Stimulated activated effector memory CD8-positive, alpha-beta T cell treated with anti-CD3 and anti-CD28 coated beads, Interleukin-12 subunit alpha, Interleukin-12 subunit beta, amount 100 ng/mL, for 72 hours (primary cell): ENCODE results near the gene ONECUT1.

Experiments used
- ATAC-seq: fragments of 150-1000 bp; cut with Tn5 transposase; 2 replicates; pipeline ENCODE4 v1.10.0; 2021
- DNase-seq, 2 donors: peaks; one replicate each; pipeline ENCODE4 v3.0.0; 2021 to 2022; ENCODE audit warnings: low spot score in 2 of 2
- H3K27ac Mint-ChIP-seq: one replicate; pipeline ENCODE4 v1.8.0; 2022; ENCODE audit warnings: mild to moderate bottlenecking, mixed read lengths
- H3K36me3 Mint-ChIP-seq: one replicate; pipeline ENCODE4 v1.8.0; 2022; ENCODE audit warnings: mild to moderate bottlenecking, mixed read lengths
- H3K4me1 Mint-ChIP-seq: one replicate; pipeline ENCODE4 v1.8.0; 2022; ENCODE audit warnings: mixed read lengths
- H3K4me3 Mint-ChIP-seq: one replicate; pipeline ENCODE4 v1.8.0; 2022; ENCODE audit warnings: mild to moderate bottlenecking, mixed read lengths
- H3K9me3 Mint-ChIP-seq: one replicate; pipeline ENCODE4 v1.8.0; 2022; ENCODE audit warnings: mixed read lengths

ONECUT1 gene

DNA sequence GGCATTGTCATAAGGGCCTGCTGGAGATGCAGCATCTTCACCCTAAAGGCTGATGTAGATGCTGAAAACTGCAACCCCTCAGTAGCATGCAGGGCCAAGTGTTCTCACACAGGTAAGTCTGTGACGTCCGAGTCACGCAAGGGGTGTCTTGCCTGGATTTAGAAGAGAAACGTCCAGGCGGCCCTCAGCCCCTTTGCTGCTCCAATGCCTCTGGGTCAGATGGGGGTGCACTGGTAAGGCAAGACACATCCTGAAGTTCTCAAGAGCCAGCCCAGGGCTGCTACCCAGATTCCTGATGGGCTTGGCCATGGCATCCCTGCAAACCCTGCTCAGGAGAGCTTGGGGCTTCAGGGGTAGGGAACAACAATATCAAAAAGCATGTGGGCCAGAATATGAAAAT is 25.4 kb downstream of the ONECUT1 start:
- H3K36me3 Mint-ChIP-seq, result no peaks in the 10 kb centered on the region
- DNase-seq (no peak), ATAC-seq (no peak)
- H3K9me3 Mint-ChIP-seq, result no peaks in the 10 kb centered on the region
- peaks cover 6% of the 10 kb centered on the region for H3K4me1 Mint-ChIP-seq
- no peak overlapping the region for H3K4me3 Mint-ChIP-seq
- H3K27ac Mint-ChIP-seq, result no peak overlapping the region

DNA sequence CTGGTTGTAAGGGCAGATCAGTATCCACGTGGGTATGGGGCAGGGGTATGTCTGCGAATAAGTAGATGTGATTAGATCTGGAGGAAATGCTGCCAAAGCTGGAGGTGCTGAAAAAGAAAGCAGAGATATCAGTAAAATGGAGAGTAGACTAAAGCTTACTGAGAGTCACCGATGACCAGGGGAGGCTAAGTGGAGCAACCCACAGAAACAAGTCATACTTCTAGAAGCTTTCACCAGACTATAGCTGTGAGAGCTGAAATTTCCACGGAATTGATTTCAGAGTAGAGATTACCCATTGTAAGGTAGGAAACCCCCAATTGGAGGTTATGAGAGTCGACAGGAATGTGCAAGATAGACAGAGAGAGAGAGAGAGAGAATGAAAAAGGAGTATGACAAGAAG is 27.5 kb downstream of the ONECUT1 start:
- Mint-ChIP-seq H3K4me1 (peaks cover 6% of the 10 kb centered on the region), H3K36me3 (no peaks in the 10 kb centered on the region), H3K27ac (no peak overlapping the region), H3K9me3 (no peaks in the 10 kb centered on the region), H3K4me3 (no peak overlapping the region)
- peak; percentile 49 for ATAC-seq
- no peak for DNase-seq

DNA sequence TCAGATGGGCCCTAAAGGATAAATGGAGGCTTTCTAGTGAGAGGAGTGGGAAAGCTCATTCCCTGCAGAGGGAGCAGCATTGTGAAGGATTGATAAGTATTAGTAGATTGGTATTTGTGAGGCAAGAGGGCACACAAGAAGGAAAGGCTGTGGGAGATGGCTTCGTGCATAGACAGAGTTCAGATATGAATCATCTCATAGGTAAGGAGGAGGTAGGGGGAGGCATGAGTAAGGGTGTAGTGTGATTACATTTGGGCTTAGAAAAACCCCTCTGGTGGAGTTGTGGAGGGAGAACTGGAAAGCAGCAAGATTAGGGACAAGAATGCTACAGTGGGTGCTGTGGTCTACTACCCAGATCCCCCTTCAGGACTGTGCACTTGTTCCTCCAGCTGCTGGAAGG is 29.6 kb downstream of the ONECUT1 start:
- ATAC-seq (peak; percentile 75), DNase-seq (no peak)
- Mint-ChIP-seq H3K4me3 (no peak overlapping the region), H3K9me3 (no peaks in the 10 kb centered on the region), H3K4me1 (peaks cover 6% of the 10 kb centered on the region), H3K27ac (no peak overlapping the region), H3K36me3 (no peaks in the 10 kb centered on the region)

DNA sequence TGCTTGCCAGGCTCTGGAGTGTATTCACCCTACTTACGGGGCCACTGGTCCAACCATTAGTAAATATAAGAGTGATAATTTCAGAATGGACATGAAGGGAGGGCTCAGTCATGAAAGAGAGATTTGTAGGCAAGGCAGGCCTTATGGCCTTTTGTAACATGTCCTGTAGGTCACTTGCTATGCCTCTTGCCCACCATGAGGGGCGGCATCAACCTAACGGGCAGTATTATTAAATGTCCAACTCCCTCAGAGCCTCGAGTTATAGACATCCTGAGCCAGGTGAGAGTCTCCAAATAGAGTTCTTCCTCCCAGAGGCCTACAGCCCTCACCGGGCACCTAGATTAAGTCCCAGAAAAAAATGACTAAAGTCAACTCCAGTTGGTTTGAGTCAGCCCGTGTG is 30.2 kb downstream of the ONECUT1 start:
- DNase-seq, result no peak
- H3K4me1 Mint-ChIP-seq, result peaks cover 6% of the 10 kb centered on the region
- no peaks in the 10 kb centered on the region for H3K36me3 Mint-ChIP-seq
- no peaks in the 10 kb centered on the region for H3K9me3 Mint-ChIP-seq
- H3K27ac Mint-ChIP-seq, result no peak overlapping the region
- no peak for ATAC-seq
- H3K4me3 Mint-ChIP-seq, result no peak overlapping the region

DNA sequence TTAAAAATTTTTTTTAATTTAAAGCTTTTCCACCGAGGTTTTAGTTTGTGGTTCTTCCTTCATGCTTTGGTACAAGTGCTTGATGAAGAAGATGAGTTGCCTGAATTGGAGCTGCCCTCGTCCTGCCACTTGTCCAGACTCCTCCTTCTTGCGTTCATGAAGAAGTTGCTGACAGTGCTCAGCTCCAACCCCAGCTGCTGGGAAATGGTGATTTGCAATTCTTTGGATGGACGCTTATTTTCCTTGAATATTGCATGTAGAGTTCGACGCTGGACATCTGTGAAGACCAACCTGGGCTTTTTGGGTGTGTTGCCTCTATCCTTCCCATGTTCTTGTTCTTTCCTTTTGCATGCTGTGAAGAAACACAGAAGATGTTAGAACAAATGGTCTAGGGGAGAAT is 32.6 kb downstream of the ONECUT1 start:
- Mint-ChIP-seq H3K4me3 (no peak overlapping the region), H3K27ac (no peak overlapping the region), H3K4me1 (peaks cover 6% of the 10 kb centered on the region), H3K9me3 (no peaks in the 10 kb centered on the region), H3K36me3 (no peaks in the 10 kb centered on the region)
- DNase-seq (no peak), ATAC-seq (no peak)

DNA sequence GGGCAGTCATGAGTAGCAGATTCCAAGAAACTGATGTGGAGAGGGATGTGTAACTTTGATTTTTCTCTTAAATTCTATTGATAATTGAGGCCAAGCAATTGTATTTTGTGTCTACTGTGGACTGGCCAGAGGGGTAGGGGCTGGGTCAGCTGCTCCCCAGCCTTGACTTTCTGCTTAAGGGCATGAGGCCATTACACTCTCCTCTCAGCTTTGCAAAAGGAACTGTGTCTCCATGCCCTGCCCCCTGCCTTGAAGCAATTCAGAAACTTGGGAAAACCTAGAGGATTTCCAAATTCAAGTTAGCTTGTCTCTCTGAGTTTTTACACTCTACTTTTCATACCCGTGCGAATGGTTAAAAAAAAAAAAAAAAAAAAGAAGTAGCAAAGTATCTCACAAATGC is 38.6 kb downstream of the ONECUT1 start:
- H3K27ac Mint-ChIP-seq, result no peak overlapping the region
- no peak for DNase-seq
- no peaks in the 10 kb centered on the region for H3K36me3 Mint-ChIP-seq
- ATAC-seq, result no peak
- H3K9me3 Mint-ChIP-seq, result no peaks in the 10 kb centered on the region
- H3K4me1 Mint-ChIP-seq, result no peaks in the 10 kb centered on the region
- no peak overlapping the region for H3K4me3 Mint-ChIP-seq

DNA sequence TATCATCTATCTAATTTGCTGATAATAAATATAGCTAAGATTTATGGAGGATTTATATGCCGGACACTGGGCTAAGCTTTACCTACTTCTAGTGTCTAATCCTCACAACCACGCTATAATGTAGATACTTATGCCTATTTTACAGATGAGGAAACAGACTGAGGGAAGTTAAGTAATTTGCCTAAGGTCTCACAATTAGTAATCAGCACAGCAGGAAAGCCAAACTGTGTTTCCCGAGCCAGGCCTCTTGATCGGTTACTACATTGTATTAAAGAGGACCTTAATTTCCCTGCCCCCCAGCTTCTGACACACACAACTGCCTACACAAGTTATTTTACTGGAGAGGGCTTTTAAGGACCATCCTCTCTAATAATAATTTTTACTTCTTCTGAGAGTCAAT is 40.9 kb downstream of the ONECUT1 start:
- ATAC-seq, result no peak
- Mint-ChIP-seq H3K27ac (no peak overlapping the region), H3K36me3 (no peaks in the 10 kb centered on the region), H3K4me3 (no peak overlapping the region), H3K4me1 (no peaks in the 10 kb centered on the region), H3K9me3 (no peaks in the 10 kb centered on the region)
- DNase-seq, result no peak

DNA sequence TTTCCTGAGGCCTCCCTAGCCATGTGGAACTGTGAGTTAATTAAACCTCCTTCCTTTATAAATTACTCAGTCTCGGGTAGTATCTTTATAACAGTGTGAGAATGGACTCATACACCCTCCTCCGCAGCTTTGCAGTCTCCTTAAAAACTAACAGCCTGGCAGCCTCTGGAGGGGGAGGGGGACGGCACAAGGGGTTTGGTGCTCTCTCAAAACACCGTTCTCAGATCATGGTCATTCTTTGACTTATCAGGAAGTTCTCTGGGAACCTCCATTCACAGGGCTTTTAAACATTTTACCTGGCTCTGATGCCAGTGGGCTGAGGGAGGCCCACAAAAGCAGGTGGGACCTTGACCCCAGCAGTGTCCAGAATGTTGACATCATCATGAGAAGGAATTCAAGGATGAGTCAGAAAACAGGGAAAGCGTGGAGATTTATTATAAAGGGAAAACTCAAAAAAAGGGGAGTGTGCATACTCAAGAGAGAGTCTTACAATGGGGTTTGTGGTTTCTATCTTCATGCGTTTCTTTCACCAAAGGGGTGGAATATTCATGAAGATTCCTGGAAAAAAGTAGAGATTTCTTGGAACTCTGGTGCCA is 43.9 kb downstream of the ONECUT1 start:
- Mint-ChIP-seq H3K9me3 (no peaks in the 10 kb centered on the region), H3K27ac (no peak overlapping the region), H3K4me3 (no peak overlapping the region), H3K36me3 (no peaks in the 10 kb centered on the region), H3K4me1 (no peaks in the 10 kb centered on the region)
- no peak for ATAC-seq
- DNase-seq, result no peak

DNA sequence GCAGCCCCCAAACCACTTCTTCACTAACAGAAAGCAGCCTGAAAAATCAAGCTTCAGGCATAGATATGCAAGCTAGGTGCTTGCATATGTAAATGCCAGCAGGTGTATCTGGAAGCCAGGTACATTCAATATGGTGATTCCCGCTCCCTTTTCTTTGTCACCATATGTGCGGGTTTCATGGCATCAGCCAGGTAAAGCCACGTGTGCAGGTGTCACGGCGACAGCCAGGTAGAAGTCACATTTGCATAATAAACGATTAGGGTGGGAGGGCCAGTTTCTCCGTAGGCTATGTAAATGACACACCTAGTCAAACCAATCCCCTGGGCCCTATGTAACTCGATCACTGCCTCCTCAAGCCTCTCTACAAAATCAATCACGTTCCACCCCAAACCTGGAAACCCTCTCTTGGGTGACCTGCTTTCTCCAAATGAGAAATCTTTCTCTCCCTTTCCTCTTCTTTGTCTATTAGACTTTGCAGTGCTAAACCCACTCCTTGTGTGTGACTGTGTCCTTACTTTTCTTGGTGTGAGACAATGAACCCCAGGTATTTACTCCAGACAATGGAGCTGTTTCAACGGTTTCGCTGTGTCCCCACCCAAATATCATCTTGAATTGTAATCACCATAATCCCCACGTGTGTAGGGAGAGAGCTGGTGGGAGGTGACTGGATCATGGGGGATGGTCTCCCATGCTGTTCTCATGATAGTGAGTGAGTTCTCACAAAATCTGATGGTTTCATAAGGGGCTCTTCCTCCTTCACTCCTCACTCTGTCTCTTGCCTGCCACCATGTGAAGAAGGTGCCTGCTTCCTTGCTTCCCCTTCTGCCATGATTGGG is 44.6 kb downstream of the ONECUT1 start:
- Mint-ChIP-seq H3K36me3 (no peaks in the 10 kb centered on the region), H3K27ac (no peak overlapping the region), H3K4me1 (no peaks in the 10 kb centered on the region), H3K4me3 (no peak overlapping the region), H3K9me3 (no peaks in the 10 kb centered on the region)
- DNase-seq, result no peak
- no peak for ATAC-seq

DNA sequence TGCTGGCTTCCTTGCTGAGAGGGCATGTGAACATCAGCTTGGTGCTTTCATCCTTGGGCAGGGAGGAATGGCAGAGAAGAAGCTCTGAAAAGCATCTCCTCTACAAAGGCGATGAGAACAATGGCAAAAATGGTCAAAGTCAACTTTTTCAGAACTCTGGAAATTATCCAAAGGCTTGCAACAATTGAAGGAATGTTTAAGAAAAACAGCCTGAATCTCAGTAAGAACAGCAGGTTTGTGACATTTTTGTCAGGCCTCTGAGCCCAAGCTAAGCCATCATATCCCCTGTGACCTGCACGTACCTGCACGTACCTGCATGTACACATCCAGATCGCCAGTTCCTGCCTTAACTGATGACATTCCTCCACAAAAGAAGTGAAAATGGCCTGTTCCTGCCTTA is 51.8 kb downstream of the ONECUT1 start:
- Mint-ChIP-seq H3K4me1 (peaks cover 6% of the 10 kb centered on the region), H3K36me3 (no peaks in the 10 kb centered on the region), H3K27ac (no peak overlapping the region), H3K4me3 (no peak overlapping the region), H3K9me3 (no peaks in the 10 kb centered on the region)
- ATAC-seq (no peak), DNase-seq (no peak)

DNA sequence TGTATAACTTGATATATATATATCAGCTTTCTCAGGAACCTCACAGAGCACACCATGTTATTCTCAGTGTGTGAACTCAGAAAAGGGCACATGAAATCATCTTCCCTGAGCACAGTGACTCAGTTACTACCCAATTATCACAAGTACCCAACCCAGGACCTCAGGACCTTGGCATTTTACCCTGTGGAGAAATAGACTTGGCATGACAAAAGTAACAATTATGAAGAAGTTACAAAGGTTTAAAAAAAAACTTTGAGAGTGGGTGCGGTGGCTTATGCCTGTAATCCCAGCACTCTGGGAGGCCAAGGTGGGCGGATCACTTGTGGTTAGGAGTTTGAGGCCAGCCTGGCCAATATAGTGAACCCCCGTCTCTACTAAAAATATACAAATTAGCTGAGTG is 52.4 kb downstream of the ONECUT1 start:
- no peaks in the 10 kb centered on the region for H3K9me3 Mint-ChIP-seq
- no peak for ATAC-seq
- no peak for DNase-seq
- H3K4me1 Mint-ChIP-seq, result peaks cover 6% of the 10 kb centered on the region
- no peak overlapping the region for H3K27ac Mint-ChIP-seq
- H3K4me3 Mint-ChIP-seq, result no peak overlapping the region
- no peaks in the 10 kb centered on the region for H3K36me3 Mint-ChIP-seq

DNA sequence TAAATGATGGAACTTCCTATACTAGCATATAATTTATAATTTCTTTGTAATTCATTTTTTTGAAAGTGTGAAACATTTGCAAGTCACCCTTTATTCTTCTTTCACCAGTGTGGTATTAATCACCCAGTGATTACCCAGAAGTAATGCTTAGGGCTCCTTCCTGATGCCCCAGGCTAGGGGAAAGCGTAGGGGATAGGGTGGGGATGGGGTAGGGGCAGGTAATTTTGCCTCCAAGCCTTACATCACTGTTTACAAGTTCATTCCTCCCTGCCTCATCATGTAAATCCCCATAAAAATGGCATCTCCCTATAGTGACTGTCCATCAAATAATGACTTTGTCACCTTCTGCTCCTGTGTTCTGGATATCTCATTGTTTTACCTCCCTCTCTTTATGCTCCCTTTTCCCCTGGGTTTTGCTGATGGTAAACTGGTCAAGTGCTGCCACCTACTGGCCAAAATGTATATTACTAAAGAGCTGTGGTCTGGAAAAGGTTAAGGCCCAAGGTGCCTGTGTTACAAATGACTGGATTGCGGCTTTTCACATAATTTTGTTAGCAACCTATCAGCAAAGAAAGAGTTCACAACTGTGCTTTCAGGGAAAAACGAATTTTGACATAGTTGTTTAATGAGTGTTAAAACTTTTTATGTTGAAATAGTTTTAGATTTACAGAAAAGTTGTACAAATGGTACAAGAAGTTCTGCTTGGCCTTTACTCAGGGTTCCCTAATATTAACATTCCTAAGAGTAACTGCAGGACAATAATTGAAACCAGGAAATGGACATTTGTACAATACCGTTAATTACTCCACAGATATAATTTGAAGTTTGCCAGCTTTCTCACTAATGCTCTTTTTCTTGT is 54.7 kb downstream of the ONECUT1 start:
- ATAC-seq, result peak; percentile 90
- H3K4me3 Mint-ChIP-seq, result no peak overlapping the region
- no peak overlapping the region for H3K27ac Mint-ChIP-seq

DNA sequence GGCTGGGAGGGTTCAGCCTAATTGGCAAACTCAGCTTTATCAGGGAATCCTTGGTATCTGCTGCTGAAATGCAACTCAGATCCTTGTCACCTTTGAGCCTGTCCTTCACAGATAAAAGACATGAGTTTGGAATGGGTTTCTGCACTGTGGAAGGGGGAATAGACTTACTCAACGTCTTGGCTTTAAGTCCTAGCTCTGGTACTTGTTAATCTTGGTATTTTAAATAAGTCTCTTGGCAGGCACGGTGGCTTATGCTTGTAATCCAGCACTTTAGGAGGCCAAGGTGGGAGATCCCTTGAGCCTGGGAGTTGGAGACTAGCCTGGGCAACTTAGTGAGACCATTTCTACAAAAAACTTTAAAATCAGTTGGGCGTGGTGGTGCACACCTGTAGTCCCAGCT is 55.8 kb downstream of the ONECUT1 start:
- H3K36me3 Mint-ChIP-seq, result no peaks in the 10 kb centered on the region
- DNase-seq, result no peak
- peaks cover 14% of the 10 kb centered on the region for H3K4me1 Mint-ChIP-seq

More for the DNA sequence above, 54.7 kb downstream of the ONECUT1 start:
- peaks cover 7% of the 10 kb centered on the region for H3K4me1 Mint-ChIP-seq
- H3K9me3 Mint-ChIP-seq, result no peaks in the 10 kb centered on the region
- peak; percentile 74 to 89 for DNase-seq
- H3K36me3 Mint-ChIP-seq, result no peaks in the 10 kb centered on the region

DNA sequence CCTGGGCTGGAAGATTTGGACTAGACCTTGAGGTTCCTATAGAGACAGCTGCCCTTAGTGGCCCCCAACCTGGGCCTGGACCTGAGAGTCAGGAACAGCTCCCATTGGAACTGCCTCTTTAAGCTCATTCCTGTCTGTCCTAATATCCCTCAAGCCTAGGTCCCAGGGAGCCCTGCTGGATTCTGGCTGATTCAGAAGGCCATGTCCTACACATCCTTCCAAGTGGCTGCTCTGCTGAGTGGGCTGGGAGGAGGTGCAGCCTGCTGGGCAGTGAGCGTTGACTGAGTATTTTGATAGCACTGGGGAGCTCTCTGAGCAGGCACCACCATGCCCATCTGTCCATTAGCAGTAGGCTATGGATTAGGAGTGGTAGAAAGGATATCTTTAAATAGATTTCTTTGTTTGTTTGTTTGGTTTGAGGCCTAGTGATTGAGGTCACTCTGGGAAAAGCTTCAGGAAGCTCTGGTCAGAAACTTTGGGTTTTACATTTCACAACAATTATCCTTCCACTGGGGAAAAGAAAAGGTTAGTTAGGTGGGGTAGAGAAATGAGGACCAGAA is 56.4 kb downstream of the ONECUT1 start:
- Mint-ChIP-seq H3K4me1 (peaks cover 14% of the 10 kb centered on the region), H3K27ac (peak overlapping the region; percentile 18), H3K36me3 (no peaks in the 10 kb centered on the region), H3K9me3 (no peaks in the 10 kb centered on the region), H3K4me3 (no peak overlapping the region)
- no peak for DNase-seq
- no peak for ATAC-seq

More for the DNA sequence above, 55.8 kb downstream of the ONECUT1 start:
- Mint-ChIP-seq H3K9me3 (no peaks in the 10 kb centered on the region), H3K27ac (peak overlapping the region; percentile 18), H3K4me3 (no peak overlapping the region)
- no peak for ATAC-seq

DNA sequence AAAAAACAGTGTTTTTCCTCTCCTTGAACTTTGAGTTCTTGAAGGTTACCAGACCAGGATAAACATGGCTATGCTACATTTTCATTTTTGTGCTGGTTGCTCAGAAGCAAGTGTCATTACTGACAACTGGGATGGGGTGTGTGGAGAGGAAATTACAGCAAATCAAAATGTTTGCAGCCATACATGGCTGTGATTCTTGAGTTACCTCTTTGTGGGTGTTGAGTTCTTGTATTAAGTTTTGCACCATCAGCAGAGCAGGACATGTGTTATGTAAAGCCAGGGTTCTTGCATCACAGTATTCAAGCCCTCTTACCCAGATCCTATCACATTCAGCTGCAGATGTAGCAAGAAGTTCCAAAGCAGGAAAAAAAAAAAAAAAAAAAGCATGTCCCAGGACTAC is 57.0 kb downstream of the ONECUT1 start:
- Mint-ChIP-seq H3K4me1 (peaks cover 14% of the 10 kb centered on the region), H3K36me3 (no peaks in the 10 kb centered on the region), H3K9me3 (no peaks in the 10 kb centered on the region), H3K4me3 (no peak overlapping the region), H3K27ac (no peak overlapping the region)
- ATAC-seq, result no peak
- DNase-seq, result no peak
